CD4-positive, alpha-beta T cell treated with Interferon gamma for 1 hour (primary cell): Measurements from ENCODE around the gene DAPK1.

Source experiments
- DNase-seq: peaks from one replicate; pipeline ENCODE4 v3.0.0-alpha.2; 2020

The DAPK1 gene

GRCh38 chr9:87655731-87656130, 158.1 kb downstream of the DAPK1 start:
- no peak for DNase-seq

- DNase-seq: no peak
Observed at GRCh38 chr9:87656485-87656884, 158.8 kb downstream of the DAPK1 start.

- no peak for DNase-seq
Observed at GRCh38 chr9:87657190-87657589, 159.5 kb downstream of the DAPK1 start.

- no peak for DNase-seq
Observed at GRCh38 chr9:87657893-87658292, 160.2 kb downstream of the DAPK1 start.

GRCh38 chr9:87658511-87658910, 160.8 kb downstream of the DAPK1 start:
- DNase-seq: no peak

- no peak for DNase-seq
Observed at GRCh38 chr9:87659534-87660419, 162.1 kb downstream of the DAPK1 start.

GRCh38 chr9:87661241-87661640, 163.6 kb downstream of the DAPK1 start:
- no peak for DNase-seq

- peak; percentile 24 for DNase-seq
Observed at GRCh38 chr9:87662808-87663528, 165.3 kb downstream of the DAPK1 start.

- DNase-seq: no peak
Observed at GRCh38 chr9:87663556-87663955, 165.9 kb downstream of the DAPK1 start.

GRCh38 chr9:87664153-87665060, 166.7 kb downstream of the DAPK1 start:
- DNase-seq: no peak

- no peak for DNase-seq
Observed at GRCh38 chr9:87665505-87665904, 167.8 kb downstream of the DAPK1 start.

GRCh38 chr9:87667164-87667738, 169.6 kb downstream of the DAPK1 start:
- DNase-seq: no peak

GRCh38 chr9:87668222-87668621, 170.6 kb downstream of the DAPK1 start:
- no peak for DNase-seq

GRCh38 chr9:87668722-87669121, 171.1 kb downstream of the DAPK1 start:
- DNase-seq: no peak

GRCh38 chr9:87670572-87671264, 173.1 kb downstream of the DAPK1 start:
- no peak for DNase-seq

- no peak for DNase-seq
Observed at GRCh38 chr9:87671478-87671877, 173.8 kb downstream of the DAPK1 start.

- DNase-seq: no peak
Observed at GRCh38 chr9:87671925-87672324, 174.3 kb downstream of the DAPK1 start.

- DNase-seq: no peak
Observed at GRCh38 chr9:87672586-87672985, 174.9 kb downstream of the DAPK1 start.

- DNase-seq: no peak
Observed at GRCh38 chr9:87673446-87674120, 175.9 kb downstream of the DAPK1 start.

GRCh38 chr9:87674565-87675299, 177.1 kb downstream of the DAPK1 start:
- no peak for DNase-seq
